A204.1 (cell line): Measurements from ENCODE around the gene DUS2.
"Not testable (repeated sequence)": the region's sequence is repeated elsewhere in the genome, so short reads cannot be mapped to it uniquely, and the experiment has no call there.

Experiments used
- FAIRE-seq: peaks from 2 replicates; lab custom pipeline; 2012; peaks lifted over from hg19 to GRCh38; lab: Jason Lieb, UNC

Gene DUS2

DNA sequence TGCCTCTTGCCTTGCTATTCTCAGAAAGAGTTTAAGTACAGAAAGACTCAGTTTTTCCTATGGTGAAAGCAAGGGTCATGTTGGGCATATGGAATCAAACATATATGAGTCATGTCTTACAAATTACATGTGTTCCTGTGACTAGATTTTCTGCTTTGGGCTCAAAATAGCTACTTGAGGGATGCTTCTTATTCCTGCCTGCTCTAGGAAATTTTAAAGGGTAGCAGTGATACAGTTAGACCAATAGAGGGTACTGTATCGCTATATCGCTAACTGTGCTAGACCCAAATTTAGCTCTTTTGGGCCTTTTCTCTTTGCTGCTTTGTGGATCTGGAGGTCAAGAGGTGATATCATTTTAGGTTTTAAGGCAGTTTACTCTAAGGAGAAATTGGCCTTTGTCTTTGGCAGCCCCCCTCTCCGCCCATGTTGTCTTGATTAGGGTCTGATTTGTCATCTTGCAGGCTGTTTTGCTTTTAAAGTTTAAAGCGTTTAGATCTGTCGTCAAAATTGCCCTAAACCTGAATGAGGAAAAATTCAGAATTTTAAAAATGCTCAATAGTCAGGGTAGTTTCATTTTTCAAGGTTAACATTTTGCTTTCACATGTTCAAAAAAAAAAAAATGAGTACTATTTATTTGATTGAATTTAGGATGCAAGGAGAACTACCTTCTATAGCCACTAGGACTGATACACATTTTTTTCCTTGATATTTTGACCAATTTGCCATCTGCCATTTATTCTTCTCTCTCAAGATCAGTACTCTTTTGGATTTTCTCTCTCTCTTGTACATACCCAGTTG lies 70.9 kb downstream of the DUS2 start:
- peak; percentile 81 for FAIRE-seq

- no peak for FAIRE-seq
Observed at GRCh38 chr16:68094614-68094934, 71.5 kb downstream of the DUS2 start.

GRCh38 chr16:68096491-68096890 lies 73.4 kb downstream of the DUS2 start:
- FAIRE-seq = no peak

- FAIRE-seq = no peak
Observed at GRCh38 chr16:68097088-68097487, 74.0 kb downstream of the DUS2 start.

DNA sequence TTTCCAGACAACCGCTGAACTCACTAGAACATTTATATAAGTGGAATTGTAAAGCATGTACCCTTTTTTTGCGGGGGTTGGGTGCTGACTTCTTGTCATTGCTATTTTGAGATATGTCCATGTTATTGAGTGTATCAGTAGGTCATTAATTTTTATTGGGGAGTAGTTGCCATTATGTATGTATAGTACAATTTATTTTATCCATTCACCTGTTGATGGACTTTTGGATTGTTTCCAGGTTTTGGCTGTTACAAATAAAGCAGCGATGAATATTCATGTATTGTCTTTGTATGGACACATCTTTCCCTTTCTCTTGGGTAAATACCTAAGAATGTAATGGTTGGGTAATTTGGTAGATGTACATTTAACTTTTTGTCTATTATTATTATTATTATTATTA lies 74.8 kb downstream of the DUS2 start:
- no peak for FAIRE-seq

GRCh38 chr16:68100488-68100887 lies 77.4 kb downstream of the DUS2 start:
- no peak for FAIRE-seq

DNA sequence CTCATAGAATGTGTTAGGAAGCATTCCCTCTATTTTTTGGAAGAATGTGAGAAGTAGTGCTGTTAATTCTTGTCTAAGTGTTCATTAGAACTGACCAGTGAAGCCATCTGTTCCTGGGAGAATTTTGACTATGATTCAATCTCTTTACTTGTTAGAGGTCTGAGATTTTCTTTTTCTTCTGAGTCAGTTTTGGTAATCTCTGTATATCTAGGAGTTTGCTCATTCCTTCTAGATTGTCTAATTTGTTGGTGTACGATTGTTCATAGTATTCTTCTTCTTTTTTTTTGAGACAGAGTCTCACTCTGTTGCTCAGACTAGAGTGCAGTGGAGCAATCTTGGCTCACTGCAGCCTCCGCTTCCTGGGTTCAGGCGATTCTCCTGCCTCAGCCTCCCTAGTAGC lies 82.5 kb downstream of the DUS2 start:
- FAIRE-seq = no peak

- not testable (repeated sequence) for FAIRE-seq
Observed at GRCh38 chr16:68107230-68107928, 84.3 kb downstream of the DUS2 start.

- FAIRE-seq = not testable (repeated sequence)
Observed at GRCh38 chr16:68109156-68109555, 86.1 kb downstream of the DUS2 start.

DNA sequence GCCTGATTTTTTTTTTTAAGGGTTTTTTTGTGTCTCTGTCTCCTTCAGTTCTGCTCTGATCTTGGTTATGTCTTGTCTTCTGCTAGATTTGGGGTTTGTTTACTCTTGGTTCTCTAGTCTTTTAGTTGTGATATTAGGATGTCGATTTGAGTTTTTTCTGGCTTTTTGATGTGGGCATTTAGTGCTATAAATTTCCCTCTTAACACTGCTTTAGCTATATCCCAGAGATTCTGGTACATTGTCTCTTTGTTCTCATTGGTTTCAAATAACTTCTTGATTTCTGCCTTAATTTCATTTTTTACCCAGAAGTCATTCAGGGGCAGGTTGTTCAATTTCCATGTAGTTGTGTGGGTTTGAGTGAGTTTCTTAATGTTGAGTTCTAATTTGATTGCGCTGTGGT lies 87.5 kb downstream of the DUS2 start:
- FAIRE-seq = not testable (repeated sequence)

DNA sequence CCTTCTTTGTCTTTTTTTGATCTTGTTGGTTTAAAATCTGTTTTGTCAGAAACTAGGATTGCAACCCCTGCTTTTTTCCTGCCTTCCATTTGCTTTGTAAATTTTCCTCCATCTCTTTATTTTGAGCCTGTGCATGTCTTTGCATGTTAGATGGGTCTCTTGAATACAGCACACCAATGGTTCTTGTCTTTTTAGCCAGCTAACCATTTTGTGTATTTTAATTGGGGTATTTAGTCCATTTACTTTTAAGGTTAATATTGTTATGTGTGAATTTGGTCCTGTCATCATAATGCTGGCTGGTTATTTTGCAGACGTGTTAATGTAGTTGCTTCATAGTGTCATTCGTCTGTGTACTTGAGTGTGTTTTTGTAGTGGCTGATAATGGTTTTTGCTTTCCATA lies 88.3 kb downstream of the DUS2 start:
- FAIRE-seq = no peak

- FAIRE-seq = no peak
Observed at GRCh38 chr16:68113059-68113761, 90.1 kb downstream of the DUS2 start.

- FAIRE-seq = no peak
Observed at GRCh38 chr16:68113765-68114240, 90.7 kb downstream of the DUS2 start.

GRCh38 chr16:68114939-68115338 lies 91.9 kb downstream of the DUS2 start:
- not testable (repeated sequence) for FAIRE-seq

GRCh38 chr16:68115851-68116250 lies 92.8 kb downstream of the DUS2 start:
- no peak for FAIRE-seq

DNA sequence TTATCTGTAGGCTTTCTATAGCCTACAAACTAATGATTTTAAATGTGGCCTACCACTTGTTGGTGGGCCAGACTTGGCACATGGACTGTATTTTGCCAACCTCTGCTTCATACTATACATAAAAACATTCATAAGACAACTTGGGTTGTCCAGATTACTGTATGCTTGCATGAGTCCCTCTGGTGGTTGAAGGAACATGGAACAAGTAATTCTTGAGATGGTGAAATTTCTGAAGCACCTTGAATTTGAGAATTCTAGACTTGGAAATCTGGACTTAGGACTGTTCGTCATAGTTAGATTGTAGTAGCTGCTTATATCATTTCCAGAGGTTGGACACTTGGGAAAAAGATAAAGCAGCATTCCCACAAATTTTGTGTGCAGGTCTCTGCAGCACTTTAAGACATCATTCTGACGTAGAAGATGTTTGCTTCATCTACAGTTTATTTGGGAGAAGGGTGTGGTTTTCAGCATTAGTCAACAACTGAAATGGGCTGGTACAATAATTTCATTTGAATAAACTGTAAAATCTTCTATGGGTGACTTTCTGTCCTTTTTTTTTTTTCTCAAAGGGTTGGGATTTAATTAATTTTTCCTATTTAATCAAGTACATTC lies 93.3 kb downstream of the DUS2 start:
- FAIRE-seq = peak; percentile 48

DNA sequence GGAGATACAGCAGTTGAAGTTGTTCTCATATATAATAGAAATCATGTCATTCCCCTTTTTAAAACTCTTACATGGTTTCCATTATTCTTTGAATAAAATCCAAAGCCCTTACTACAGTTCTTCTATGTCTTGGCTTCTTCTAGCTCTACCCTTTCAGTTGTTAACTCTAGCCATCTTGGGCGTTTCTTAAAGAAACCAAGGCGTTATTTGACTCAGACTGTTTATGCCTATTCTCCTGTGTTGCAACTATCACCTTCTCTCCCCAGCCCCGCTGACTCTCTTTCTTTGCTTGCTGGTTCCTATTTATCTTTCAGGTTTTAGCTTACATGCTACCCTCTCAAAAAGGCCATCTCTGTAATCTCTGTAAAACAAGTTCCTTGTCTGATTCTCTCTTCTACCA lies 94.8 kb downstream of the DUS2 start:
- FAIRE-seq = no peak

DNA sequence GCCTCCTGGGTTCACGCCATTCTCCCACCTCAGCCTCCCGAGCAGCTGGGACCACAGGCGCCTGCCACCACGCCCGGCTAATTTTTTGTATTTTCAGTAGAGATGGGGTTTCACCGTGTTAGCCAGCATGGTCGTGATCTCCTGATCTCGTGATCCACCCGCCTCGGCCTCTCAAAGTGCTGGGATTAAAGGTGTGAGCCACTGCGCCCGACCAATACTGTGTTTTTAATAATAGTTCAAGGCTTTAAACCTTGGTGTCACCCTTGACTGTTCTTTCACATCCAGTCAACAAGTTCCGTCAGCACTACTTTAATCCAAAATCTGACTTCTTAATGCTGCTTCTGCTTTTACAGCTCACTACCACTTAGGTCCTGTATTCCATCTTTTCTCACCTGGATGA lies 95.9 kb downstream of the DUS2 start:
- FAIRE-seq = not testable (repeated sequence)

DNA sequence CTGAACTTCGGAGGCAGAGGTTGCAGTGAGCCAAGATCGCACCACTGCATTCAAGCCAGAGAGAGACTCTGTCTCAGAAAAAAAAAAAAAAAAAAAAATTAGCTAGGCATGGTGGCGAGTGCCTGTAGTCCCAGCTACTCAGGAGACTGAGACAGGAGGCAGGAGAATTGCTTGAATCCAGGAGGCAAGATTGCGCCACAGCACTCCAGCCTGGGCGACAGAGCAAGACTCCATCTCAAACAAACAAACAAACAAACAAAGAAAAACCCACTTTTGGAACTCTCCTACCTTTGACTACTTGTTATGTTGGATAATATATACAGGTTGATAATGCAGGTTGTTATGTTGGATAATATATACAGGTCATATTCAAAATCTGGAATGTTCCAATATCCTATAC lies 97.4 kb downstream of the DUS2 start:
- FAIRE-seq = not testable (repeated sequence)

DNA sequence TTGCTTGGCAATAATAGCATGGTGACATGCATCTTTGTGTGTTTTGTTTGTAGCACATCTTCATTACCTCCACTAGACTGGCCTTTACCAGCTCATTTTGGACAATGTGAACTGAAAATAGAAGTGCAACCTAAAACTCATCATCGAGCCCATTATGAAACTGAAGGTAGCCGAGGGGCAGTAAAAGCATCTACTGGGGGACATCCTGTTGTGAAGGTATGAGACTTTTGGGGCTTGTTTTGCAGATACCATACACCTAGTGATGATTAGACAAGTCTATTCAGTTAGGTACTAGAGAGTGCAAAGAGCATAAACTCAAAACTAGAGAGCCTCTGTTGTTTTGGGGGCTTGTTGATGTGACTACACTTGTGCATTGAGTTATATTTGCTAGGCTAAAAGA lies 103.3 kb downstream of the DUS2 start:
- FAIRE-seq = no peak

GRCh38 chr16:68128577-68129305 lies 105.7 kb downstream of the DUS2 start:
- no peak for FAIRE-seq
